HG03558 (cell line): ENCODE measurements around the gene USP50.
"Not testable (repeated sequence)": the region's sequence is repeated elsewhere in the genome, so short reads cannot be mapped to it uniquely, and the experiment has no call there.

ENCODE experiments used
- ATAC-seq: cut with Tn5 transposase; IDR thresholded peaks from one replicate; pipeline ENCODE4 v1.9.1; 2021; ENCODE audit warnings: moderate number of reproducible peaks; ENCODE audit not compliant: unreplicated experiment; ENCODE audit errors: extremely low read depth

The USP50 gene

GRCh38 chr15:50506121-50506520 is 40.3 kb downstream of the USP50 start:
- no peak for ATAC-seq

GRCh38 chr15:50505656-50506055 is 40.8 kb downstream of the USP50 start:
- not testable (repeated sequence) for ATAC-seq

GRCh38 chr15:50503144-50503543 is 43.3 kb downstream of the USP50 start:
- ATAC-seq: no peak

GRCh38 chr15:50501815-50502214 is 44.7 kb downstream of the USP50 start:
- no peak for ATAC-seq

GRCh38 chr15:50500352-50500751 is 46.1 kb downstream of the USP50 start:
- ATAC-seq: no peak

- ATAC-seq: no peak
These were observed 49.8 kb downstream of the USP50 start for GRCh38 chr15:50496692-50497091.

- ATAC-seq: not testable (repeated sequence)
These were observed 51.9 kb downstream of the USP50 start for GRCh38 chr15:50494547-50494946.

GRCh38 chr15:50493625-50494024 is 52.8 kb downstream of the USP50 start:
- no peak for ATAC-seq

GRCh38 chr15:50487287-50487686 is 59.2 kb downstream of the USP50 start:
- ATAC-seq: no peak

GRCh38 chr15:50485389-50485788 is 61.1 kb downstream of the USP50 start:
- ATAC-seq: no peak

GRCh38 chr15:50484781-50485180 is 61.7 kb downstream of the USP50 start:
- ATAC-seq: no peak

- no peak for ATAC-seq
These were observed 70.3 kb downstream of the USP50 start for GRCh38 chr15:50476143-50476542.

- no peak for ATAC-seq
These were observed 75.4 kb downstream of the USP50 start for GRCh38 chr15:50471072-50471471.

- no peak for ATAC-seq
These were observed 82.8 kb downstream of the USP50 start for GRCh38 chr15:50463423-50464358.

GRCh38 chr15:50458348-50459112 is 87.9 kb downstream of the USP50 start:
- no peak for ATAC-seq

- no peak for ATAC-seq
These were observed 93.5 kb downstream of the USP50 start for GRCh38 chr15:50452927-50453326.
